Activated CD8-positive, alpha-beta memory T cell treated with anti-CD3 and anti-CD28 coated beads, Interleukin-2, amount 50 U/mL, for 1 hour (primary cell): Measurements from ENCODE around the gene FOXP1.

Experiments used
- DNase-seq: peaks from one replicate; pipeline ENCODE4 v3.0.0-alpha.2; 2020; ENCODE audit errors: extremely low read depth

FOXP1 gene

DNA sequence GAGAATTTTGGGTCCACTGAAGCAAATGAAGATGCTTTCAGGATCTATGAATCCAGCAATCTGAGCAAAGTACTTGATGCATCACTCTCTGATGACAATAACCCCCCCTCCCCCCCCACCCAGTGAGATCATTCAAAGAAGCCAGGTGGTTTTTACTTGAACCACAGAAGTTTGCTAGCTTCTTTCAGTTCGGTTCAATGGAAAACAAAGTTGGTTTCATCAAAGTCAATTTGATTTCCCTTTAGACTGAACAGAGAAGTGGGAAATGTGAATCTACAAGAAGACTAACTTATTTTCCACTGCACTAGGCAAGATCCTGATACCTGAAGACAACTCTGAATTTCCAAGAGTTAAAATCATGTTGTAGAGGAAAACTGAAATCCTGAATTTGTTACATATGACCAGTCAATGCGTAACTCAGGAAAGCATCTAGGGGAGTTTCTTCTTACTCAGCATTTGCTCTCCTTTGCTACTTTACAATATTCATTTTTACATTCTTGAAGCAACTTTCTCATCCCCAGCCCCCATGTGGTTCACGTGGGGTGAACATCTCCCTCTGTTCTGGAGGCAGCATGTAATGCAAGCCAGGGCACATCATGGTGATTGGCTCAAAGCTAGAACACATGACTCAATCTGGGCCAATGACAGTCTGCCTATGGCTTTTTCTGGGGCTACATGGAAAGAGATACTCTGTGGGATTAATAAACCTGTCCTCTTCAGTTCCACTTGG is 572.6 kb downstream of the FOXP1 start:
- no peak for DNase-seq

DNA sequence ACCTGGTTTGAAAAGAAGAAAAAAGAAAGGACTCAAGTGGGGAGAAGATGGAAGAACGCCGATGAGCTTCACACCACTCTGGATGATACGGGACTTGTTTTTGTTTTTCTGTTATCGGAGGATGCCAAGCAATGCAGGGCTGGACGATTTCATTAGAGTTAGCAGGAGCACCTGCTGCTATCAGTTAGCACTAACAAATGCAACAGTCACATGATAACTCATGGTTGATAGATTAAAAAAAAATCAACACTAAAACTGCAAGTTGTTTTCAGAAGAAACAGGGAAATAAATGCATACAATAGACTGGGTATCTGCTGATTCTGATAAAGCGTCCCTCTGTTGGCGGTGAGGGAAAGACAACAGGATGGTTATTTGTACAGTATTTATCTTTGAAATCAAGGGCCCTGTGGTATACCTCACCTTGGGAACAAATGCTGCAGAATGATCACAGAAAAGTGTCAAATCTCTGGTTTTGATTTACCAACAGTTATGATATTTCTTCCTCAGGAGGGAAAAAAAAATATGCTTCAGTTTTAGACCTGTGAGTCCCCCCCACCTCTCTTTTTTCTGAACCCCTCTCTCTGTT is 575.1 kb downstream of the FOXP1 start:
- no peak for DNase-seq

DNA sequence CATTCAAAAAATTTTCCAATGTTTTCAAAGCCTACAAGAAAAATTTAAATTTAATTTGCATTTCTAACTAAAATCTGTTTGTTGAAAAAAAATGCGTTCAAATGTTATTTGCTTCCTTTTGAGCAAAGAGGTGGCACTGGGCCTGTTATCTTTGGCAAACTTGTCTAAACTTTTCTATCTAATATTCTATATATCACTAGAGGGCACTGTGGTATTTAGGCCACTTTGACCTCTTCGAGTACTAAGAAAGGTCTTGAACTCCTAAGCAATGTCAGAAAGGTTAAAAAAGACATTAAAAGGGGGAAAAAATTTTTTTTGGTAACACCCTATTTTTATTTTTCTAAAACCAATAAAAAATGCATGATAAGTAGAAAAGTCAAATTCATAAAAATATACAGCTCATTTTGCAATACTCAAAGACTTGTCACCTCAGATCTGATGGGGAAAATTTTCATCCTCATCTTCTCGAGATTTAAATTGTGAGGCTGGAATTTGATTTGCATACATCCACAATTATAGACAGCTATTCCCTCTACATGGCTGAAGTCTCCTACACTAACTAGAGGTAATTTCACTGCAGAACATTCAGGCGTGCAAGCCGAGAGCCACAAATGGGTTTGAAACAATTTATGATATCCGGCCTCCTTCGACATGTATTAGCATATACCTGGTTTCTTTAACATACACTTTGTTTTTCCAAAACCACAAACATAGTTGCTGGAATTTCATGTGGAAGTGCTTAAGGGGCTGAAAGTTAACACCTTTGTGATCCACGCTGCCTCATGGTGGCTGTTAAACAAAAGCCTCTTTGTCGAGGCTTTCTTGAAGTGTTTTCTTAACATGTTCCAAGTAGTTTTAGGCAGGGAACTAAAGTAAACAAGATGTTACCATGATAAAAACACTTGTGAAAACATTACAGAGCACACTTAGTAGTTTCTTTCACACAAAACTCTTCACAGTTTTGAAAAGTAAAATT is 576.4 kb downstream of the FOXP1 start:
- no peak for DNase-seq

DNA sequence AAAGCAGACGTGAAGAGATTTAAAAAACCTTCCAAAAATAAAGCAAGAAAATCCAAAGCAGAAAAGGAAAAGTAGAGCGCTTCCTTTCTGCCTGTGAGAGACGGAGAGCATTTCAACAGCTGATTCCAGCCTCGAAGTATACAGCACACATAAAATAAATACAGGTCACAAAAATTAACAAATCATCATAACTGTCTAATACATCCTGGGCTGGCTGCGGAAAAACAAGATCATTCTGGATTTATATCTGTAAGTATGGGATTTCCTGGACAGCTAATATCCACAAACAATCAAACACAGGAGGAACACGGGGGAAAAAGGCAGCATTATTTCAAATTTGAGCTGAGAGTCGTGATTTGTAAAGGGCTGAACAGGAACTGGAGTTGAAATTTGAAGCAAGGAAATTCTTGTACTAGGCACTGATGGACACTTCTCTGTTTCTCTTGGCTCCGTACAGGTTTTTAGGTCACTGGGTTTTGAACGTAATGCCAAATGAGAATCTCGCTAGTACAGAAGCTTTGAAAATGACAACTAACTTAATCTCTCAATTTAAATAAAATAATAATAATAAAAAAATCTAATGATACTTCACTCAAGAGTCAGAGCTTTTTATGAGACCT is 577.7 kb downstream of the FOXP1 start:
- DNase-seq = no peak

DNA sequence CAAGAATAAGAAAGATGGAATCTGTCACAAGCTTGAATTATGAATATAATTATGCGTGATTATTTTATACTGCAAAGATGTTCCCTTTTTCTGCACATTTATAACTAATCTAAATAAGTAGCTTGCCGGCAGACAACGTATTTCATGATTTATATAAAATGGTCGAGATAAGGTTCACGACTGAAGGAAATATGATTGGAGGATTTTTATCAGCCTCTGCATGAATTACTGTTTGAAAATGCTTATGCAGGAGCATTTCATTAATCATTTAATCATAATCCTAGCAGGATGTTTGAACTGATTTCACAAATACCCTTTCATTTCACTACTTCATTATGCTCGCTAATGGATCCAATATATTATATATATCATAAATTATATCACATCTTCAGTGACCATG is 580.0 kb downstream of the FOXP1 start:
- no peak for DNase-seq

DNA sequence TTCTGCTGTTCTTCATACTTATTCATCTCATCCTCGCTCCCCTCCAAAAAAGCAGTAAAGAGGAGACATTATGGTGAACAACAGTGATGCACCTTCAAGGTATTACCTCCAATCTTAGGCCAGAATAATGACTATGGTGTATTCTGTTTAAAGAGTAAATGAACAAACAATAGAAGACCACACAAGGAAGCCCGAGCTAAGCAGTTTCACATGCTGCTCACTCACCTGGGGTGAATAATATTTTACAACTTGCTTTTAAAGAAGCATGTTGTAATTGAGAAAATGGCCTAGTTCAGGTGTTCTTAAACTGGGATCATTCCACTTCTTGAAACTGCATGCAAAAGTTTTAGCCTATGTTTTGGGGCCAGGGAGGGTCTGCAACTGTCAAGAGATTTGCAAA is 581.2 kb downstream of the FOXP1 start:
- DNase-seq = no peak

DNA sequence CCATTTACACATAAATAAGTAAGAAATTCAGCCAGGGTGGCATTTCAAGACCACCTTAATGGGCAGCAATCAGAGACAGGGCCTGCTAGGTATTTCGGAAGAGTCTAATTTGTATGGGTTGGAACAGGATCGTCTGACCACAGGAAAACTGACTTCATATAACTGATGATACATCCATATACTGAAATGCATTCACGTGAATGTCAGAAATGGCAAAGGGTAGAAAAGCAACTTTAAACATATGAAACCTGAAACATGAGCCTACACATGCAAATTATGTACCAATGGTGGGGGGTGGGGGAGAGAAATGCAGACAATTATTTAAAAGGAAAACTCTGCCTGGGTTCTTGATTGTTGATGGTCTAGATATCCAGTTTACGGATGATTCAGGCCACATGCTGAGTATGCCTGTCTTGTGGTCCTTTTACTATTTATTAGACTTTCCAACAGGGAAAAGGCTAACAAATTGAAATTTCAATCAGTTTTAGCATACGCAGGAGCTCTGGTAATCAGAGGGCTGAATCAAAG is 582.2 kb downstream of the FOXP1 start:
- no peak for DNase-seq

DNA sequence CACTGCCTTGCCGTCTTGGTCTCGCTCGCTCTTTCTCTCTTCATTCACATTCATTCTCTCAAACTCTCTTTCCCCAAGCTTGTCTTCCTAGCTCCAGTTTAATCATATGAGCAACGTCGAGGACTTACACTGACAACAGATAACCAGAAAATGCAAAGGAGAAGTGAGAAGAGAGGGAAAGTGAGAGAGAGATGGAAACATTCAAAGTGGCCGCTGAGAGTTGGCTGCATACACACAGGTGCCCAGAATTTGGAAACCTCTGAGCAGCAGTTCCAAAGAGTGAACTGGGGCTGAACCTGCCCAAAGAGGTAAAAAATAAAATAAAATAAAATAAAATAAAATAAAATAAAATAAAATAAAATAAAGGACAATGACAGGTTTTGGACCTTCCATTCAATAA is 583.0 kb downstream of the FOXP1 start:
- DNase-seq = no peak

DNA sequence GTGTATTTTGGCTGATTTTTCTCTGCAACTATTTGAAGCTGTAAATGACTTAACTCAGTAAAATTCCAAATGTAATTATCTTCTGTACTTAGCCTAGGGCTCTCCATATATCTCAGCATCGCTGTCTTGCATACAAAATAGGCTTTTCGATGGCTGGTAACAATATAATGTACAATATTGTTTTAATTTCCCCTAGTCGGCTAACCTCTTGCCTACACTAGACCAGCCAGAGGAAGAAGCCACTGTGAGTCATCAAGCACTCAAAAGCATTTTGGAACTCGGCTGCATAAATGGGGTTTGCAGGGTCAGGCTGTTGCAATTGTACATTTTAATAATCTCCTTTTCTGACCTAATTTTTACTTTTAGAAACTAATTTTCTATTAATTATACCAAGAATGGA is 583.8 kb downstream of the FOXP1 start:
- DNase-seq = no peak

DNA sequence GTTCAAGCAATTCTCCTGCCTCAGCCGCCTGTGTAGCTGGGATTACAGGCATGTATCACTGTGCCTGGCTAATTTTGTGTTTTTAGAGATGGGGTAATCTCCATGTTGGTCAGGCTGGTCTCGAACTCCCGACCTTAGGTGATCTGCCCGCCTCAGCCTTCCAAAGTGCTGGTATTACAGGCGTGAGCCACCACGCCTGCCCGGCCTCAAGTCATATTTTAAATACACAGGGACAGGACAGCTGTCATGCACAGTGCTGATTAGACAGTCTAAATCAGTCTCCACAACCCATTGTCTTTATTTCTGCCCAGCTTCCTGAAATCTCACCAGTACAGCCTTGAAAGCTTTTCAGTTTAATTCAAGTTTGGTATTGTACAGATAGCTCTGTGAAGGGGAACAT is 587.4 kb downstream of the FOXP1 start:
- DNase-seq = no peak

DNA sequence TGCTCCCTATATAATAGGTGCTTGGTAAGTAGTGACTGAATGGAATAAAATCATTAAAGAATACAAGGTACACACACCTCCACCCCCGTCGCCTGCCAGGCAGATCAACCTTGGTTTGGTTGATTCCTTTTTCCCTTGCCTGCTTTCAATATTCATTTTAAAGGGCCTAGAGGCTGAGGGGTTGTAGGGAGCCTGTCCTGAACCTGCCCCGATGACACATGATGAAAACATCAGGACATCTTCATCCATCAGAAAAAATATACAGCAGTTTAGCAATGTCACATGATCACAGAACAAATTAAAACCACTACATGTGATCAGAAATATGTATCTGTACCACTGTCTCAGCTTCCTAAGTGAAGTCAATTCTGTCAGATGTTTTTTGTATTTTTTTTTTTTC is 588.9 kb downstream of the FOXP1 start:
- no peak for DNase-seq

DNA sequence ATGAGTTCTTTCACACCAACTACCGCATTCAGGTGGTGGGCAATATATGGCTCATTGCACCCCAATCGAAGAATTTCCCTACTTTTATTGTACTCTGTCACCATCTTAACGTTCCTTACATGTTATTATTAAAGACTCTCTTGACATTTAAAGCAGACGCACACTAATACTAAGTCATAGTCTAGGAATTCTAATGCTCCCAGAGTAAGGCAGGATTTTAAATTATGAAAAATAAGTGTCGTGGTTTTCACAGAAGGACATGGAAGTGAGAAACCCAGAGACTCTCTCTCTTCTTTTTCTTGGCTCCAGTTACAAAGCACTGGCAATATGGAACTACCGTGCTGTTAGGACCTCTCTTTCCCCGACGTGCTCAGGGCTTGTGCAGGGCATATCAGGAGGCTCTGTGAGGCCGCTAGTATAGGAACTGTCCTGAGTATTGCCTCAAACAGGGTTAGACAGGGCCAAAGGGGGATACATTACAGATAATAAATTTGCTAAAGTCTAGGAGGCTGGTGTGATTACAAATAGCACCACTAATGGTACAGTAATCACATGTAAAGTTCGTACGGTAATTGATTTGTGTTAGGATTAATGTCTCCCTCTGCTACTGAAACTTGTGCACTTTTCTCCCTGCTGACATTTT is 590.8 kb downstream of the FOXP1 start:
- DNase-seq = no peak

DNA sequence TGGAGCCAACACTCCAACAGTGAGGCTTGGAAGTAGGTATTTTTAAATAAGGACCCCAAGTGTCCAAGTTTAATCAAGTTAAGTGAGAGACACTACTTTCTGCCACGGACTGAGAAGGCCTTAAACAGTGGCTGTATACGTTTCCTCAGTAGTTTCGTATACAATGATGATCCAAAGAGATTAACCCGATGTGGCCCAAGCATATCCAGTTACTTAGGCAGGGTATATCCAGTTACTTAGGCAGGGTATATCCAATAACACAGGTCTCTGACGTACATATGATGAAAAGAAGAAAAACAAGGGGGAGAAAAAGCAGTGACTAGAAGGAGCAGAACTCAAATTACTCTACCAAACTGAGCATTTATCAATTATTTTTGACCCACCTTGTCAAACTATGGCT is 591.4 kb downstream of the FOXP1 start:
- DNase-seq = no peak

DNA sequence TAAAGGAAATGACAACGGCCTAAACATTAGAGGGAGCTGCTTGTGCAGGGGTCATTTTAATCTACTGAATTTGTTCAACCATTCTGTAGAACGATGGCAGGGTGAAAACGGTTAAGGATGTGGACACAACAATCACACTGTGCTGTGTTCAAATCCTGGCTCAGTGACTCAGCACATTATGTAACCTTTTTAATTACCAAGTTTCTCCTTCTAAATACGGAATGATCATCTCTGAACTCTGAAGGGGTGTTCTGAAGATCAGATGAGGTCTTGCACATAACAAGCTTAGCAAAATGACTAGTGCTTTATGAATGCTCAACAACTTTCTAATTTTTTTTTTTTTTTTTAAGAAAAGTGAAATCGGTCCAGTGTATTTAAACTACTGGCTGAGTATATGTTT is 592.8 kb downstream of the FOXP1 start:
- DNase-seq = no peak

DNA sequence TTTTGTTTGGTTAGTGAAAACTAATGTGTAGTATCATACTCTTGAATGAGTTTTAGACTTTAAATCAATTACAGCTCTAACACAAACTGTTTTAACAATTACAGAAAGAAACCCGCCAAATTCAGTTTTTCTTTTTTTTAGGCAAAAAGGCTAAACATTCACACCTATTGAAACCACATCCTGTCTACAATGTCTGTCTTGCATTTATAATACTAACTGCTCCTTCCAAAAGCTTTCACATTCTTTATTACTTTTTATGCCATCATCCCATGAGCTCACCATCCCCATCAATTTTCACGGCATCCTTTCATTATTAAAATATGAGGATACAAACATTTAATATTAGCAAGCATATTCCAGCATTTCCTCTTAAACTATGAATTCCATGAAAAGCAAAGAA is 593.3 kb downstream of the FOXP1 start:
- no peak for DNase-seq

DNA sequence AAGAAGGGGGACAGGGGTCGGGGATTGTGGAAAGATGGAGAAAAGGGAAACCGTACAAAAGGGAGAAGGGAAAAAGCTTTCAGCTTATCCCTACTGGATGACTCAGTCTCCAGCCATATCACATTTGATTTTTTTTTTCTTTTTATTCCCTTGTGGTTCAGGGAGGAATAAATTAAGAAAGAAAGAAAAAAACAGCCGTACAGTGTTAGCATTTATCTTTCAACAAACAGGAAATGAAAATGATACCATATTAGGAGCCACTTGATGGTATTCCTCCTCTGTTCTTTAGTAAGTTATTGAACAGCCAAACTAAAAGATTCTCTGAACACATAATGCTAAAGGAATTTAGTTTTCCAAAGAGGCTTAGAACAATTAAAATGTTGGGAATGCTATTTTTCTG is 594.4 kb downstream of the FOXP1 start:
- no peak for DNase-seq

DNA sequence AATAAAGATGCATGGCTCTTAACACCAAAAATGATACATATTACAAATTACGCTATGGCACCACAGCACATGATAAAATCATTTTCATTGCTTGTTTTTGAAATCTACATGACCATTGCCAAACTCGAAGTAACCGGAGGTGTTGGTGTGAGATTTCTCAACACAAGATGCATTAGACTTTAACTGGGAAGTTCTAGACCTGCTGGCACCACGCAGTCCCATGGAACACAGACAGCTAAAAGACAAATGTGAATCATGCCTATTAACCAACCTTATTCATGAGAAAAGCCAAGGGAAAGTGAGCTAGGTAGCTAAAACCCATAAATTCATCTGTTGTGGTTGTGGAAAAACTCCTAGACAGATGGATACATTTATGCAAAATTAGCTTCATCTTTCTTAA is 595.4 kb downstream of the FOXP1 start:
- no peak for DNase-seq

DNA sequence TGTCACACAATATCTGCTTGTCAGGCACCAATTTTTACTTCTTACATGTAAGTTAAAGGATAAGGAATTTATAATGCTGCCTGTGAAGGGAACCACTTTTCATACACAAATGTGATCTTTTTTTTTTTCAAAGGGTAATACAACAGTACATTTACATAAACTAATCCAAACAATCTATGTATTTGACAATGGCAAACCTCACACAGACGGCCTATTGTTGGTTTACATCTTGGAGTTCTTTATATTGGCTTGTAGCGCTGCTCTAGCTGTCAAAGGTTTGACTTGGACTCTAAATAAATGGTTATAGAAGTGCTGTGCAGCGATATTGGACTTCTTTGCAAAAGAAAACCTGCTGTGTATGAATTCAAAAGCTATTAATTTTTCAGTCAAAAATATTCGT is 598.0 kb downstream of the FOXP1 start:
- DNase-seq = no peak

DNA sequence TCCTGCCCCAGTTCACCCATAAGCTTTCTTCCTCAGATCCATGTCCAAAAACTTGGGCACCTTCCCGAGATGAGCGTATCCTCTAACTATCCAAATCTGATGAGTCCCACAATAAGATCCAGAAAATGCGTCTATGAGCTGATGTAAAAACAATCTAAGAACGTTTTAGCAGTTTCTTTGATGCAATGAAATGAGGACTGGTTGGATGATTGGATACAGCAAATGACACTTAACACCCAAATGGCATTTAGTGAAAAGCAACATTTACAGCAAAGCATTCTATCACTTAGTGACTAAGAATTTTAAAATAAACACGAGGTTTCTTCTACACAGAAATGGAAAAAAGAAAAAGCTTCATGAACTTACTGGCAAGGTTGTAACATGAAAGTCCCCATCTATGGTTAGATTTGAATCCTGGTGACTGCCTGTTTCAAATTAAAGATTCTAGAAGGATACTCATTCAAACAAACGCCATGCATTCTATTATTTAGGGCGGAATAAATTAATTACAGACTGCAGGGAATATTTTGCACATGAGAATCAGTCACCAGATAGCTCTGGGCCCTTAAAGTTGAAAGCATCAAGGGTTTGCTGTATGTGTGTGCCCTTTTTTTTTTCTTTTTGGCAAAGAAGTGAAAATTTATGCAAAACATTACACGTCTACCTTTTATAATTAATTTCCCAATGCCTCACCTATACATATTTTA is 598.6 kb downstream of the FOXP1 start:
- no peak for DNase-seq

DNA sequence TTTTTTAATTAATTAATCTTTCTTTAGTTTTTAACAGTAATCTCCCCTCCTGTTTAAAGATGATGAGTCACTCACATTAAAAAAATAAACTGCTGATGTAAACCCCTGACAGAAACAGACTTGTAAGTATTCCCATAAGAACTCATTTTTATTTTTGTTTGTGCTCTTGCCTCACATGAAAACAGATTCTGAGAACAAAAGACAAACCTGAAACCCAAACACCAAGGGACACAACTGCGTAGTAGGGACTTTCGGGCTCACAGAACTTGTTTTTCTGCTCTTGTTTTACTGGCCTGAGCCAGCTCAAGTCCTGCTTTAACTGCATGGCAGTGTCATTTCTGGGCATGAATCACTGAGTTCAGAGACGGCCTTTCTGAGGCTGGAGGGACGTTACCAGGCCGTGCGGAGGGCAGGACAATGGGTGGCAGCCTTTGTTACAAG is 600.8 kb downstream of the FOXP1 start:
- DNase-seq = no peak

DNA sequence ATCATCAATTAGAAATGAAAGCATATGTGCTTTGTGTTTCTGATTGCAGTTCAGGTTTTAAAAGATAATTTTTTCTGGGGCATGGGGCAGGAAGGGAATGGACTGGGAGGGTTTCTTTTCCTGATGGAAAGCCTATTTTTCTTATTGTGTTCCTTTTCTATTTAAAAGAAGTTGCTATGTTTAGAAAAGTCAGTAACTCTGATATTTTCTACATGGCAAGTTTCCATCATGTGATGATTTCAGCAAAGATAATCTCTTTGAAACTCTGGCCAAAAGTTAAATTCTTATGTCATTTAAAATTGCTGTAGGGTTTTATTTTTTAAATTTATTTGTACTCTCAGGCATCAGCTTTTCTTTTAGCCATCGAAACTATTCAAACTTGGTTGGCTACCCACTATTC is 601.2 kb downstream of the FOXP1 start:
- no peak for DNase-seq
